Left lung (tissue), 10 donors: ENCODE measurements around the gene NAIF1. TPM values are rescaled to one million over a fixed set of nuclear protein-coding genes. Genes with fewer than 3 reads are reported as not detected.

ENCODE experiments used
- ATAC-seq: fragments of 200-7000 bp; cut with Tn5 transposase; one replicate; pipeline ENCODE4 v1.9.1; 2020; ENCODE audit warnings: moderate library complexity
- DNase-seq, 4 donors: peaks; one replicate each; pipeline ENCODE4 v3.0.0-alpha.2; 2013 to 2020
- H3K27ac ChIP-seq, 2 donors: fragments of 200-600 bp; sonication (generic) in 1 of 2; one replicate each; pipeline versions ENCODE4 v1.5.0 to v1.8.0; 2020 to 2021
- H3K27me3 ChIP-seq, 2 donors: fragments of 200-600 bp; sonication (generic) in 1 of 2; one replicate each; pipeline versions ENCODE4 v1.5.0 to v1.8.0; 2020 to 2021
- H3K36me3 ChIP-seq, 2 donors: fragments of 200-600 bp; sonication (generic) in 1 of 2; one replicate each; pipeline versions ENCODE4 v1.5.0 to v1.8.0; 2020 to 2021
- H3K4me1 ChIP-seq, 2 donors: fragments of 200-600 bp; one replicate each; pipeline ENCODE4 v1.8.0; 2021
- H3K4me3 ChIP-seq, 2 donors: fragments of 200-600 bp; sonication (generic) in 1 of 2; one replicate each; pipeline versions ENCODE4 v1.5.0 to v1.8.0; 2020 to 2021; ENCODE audit warnings: mild to moderate bottlenecking in 1 of 2
- H3K9me3 ChIP-seq, 2 donors: fragments of 200-600 bp; sonication (generic) in 1 of 2; one replicate each; pipeline versions ENCODE4 v1.5.0 to v1.8.0; 2020 to 2021
- intact Hi-C, 2 donors: fragments of 100-400 bp; cut with DNase I; formaldehyde crosslinking; loops; one replicate each; pipeline versions ENCODE4 v1.11.2 to v1.14.2; 2022
- polyA plus RNA-seq, 6 donors: library from polyadenylated mRNA; unstranded; fragments of 120-200 nt; gene quantifications; one replicate each; pipeline ENCODE4 v1.2.1, GENCODE V29; 2013; ENCODE audit not compliant: insufficient read length in 6 of 6
- total RNA-seq, 2 donors: library from RNA; stranded (reverse); fragmentation: NEBNext Ultra II Directional; extraction: Animal tissue kit (Norgen Biotek cat#: 25700); gene quantifications; one replicate each; pipeline ENCODE4 v1.2.1, GENCODE V29; 2021
- TF ChIP-seq, protein P1 (sequence below), 2 donors: fragments of 200-600 bp; sonication (generic) in 1 of 2; IDR thresholded peaks; one replicate each; pipeline versions ENCODE4 v1.5.0 to v1.8.0; 2021; ENCODE audit warnings: antibody characterized with exemption in 2 of 2
- donor health status: DM: no; HTN: yes; CAD: no.
- donor health status: DM: no; HTN: no; CAD: no.

NAIF1 gene
- total and polyA plus RNA-seq, 8 donors, result 7.7 to 11.5 (median 9.4) TPM

DNA sequence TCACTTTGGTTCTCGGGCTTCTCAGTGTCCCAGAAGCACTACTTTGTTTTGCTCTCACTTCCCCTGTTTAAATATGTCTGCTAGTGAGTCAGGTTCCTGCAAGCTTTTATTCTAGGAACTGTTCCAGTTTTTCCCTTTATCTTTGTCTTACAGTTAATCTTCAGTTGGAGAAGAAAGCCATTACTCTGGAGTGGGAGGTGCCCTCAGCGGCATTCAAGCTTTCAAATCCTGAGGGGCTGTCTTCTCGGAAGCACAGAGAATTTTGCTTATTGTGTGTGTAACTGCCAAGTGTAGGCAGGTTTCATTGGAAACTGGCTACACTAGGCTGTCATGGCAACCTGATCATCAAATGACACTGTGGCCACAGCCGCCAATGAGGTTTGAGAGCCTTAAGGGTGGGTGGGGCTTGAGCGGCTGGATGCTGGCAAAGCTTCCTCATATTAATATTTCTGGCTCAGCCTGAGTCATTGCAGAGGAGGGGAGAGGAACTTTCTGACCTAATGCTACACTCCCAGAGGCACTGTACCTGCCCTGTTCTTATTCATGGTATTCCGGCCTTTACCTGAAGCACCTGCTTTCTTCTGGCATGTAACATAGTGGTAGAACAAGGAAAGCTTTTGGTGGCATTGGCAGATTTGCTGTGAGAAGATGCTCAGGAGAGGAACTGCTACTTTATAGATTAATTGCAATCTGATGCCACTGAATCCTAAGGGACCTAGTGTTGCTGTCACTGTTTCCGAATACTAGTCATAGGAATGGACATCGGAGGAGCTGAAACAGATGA, 27.2 kb upstream of the NAIF1 start:
- peak overlapping the region in 1 of 2 donors; percentile 1 for H3K4me3 ChIP-seq

DNA sequence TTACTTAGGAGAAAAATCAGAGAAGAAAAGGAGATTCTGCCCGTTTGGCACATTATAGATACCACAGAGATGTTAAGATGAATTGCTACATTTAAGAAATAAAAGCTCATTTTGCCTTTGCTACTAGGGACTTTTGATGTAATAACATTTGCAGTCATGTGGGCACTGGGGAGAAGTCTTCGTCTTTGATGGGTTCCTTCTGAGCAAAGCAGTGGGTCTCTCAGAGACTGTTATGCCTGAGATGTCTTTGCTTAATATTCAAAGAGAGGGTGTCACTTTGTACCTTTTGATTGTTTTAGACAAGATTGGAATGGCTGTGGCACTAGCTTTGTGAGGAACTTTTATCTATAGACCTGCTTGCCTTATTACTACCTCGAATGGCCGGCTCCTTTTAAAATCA, 25.9 kb upstream of the NAIF1 start:
- TF ChIP-seq, protein P1, sequence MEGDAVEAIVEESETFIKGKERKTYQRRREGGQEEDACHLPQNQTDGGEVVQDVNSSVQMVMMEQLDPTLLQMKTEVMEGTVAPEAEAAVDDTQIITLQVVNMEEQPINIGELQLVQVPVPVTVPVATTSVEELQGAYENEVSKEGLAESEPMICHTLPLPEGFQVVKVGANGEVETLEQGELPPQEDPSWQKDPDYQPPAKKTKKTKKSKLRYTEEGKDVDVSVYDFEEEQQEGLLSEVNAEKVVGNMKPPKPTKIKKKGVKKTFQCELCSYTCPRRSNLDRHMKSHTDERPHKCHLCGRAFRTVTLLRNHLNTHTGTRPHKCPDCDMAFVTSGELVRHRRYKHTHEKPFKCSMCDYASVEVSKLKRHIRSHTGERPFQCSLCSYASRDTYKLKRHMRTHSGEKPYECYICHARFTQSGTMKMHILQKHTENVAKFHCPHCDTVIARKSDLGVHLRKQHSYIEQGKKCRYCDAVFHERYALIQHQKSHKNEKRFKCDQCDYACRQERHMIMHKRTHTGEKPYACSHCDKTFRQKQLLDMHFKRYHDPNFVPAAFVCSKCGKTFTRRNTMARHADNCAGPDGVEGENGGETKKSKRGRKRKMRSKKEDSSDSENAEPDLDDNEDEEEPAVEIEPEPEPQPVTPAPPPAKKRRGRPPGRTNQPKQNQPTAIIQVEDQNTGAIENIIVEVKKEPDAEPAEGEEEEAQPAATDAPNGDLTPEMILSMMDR (IDR thresholded peaks at IDR 0.05), result no peak

More for the DNA sequence above, 27.2 kb upstream of the NAIF1 start:
- intact Hi-C loops, result no loop called here
- no peaks in the 10 kb centered on the region for H3K36me3 ChIP-seq
- no peaks in the 10 kb centered on the region for H3K9me3 ChIP-seq
- TF ChIP-seq, protein P1 (IDR thresholded peaks at IDR 0.05), result no peak
- ATAC-seq (peak; percentile 72), DNase-seq (peak; percentile 88 to 98 (median 94))
- H3K27ac ChIP-seq, result peak overlapping the region; percentile 93 to 95
- H3K4me1 ChIP-seq, result peaks cover 50 to 89% of the 10 kb centered on the region in 2 donors
- H3K27me3 ChIP-seq, result no peaks in the 10 kb centered on the region

GRCh38 chr9:128092199-128092977, 25.3 kb upstream of the NAIF1 start:
- no peaks in the 10 kb centered on the region for H3K27me3 ChIP-seq
- intact Hi-C loops, result no loop called here
- DNase-seq (no peak), ATAC-seq (no peak)
- peaks cover 35 to 83% of the 10 kb centered on the region in 2 donors for H3K4me1 ChIP-seq
- H3K27ac ChIP-seq, result peak overlapping the region; percentile 93 to 95
- H3K36me3 ChIP-seq, result no peaks in the 10 kb centered on the region
- no peak overlapping the region for H3K4me3 ChIP-seq
- no peaks in the 10 kb centered on the region for H3K9me3 ChIP-seq
- TF ChIP-seq, protein P1 (IDR thresholded peaks at IDR 0.05), result no peak

More for the DNA sequence above, 25.9 kb upstream of the NAIF1 start:
- Histone ChIP-seq H3K36me3 (no peaks in the 10 kb centered on the region), H3K27me3 (no peaks in the 10 kb centered on the region), H3K9me3 (no peaks in the 10 kb centered on the region), H3K4me3 (no peak overlapping the region), H3K4me1 (peaks cover 41 to 86% of the 10 kb centered on the region in 2 donors), H3K27ac (peak overlapping the region; percentile 93 to 95)
- intact Hi-C loops, result no loop called here
- DNase-seq (no peak), ATAC-seq (no peak)

GRCh38 chr9:128091571-128091970, 24.5 kb upstream of the NAIF1 start:
- DNase-seq (no peak), ATAC-seq (no peak)
- Histone ChIP-seq H3K36me3 (no peaks in the 10 kb centered on the region), H3K4me1 (peaks cover 31 to 75% of the 10 kb centered on the region in 2 donors), H3K9me3 (no peaks in the 10 kb centered on the region), H3K27ac (peak overlapping the region; percentile 93 to 95), H3K4me3 (no peak overlapping the region), H3K27me3 (no peaks in the 10 kb centered on the region)
- intact Hi-C loops, result no loop called here
- TF ChIP-seq, protein P1 (IDR thresholded peaks at IDR 0.05), result no peak

DNA sequence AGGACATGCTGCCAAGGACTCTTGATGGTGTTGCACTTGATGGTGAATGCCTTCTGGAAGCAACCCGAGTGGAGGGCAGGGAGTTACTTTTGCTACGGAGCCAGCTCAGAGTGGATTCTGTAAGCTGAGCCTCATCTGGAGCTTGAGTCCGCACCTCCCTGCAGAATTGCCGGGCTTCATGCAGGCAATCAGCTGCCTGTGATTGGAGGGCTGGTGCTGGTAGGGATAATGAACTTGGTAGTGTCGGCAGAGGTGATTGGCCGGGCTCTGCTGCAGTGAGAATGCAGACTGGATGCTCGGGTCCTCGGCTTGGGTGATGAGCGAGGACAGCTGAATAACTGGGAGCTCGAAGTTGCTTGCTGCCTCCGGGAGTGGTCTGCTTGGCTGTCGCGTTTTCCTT, 24.0 kb upstream of the NAIF1 start:
- Histone ChIP-seq H3K4me1 (peaks cover 31 to 71% of the 10 kb centered on the region in 2 donors), H3K4me3 (no peak overlapping the region), H3K27ac (peak overlapping the region in 1 of 2 donors; percentile 95), H3K27me3 (no peaks in the 10 kb centered on the region), H3K36me3 (no peaks in the 10 kb centered on the region), H3K9me3 (no peaks in the 10 kb centered on the region)
- TF ChIP-seq, protein P1 (IDR thresholded peaks at IDR 0.05), result no peak
- DNase-seq (peak in 2 of 4 donors; percentile 68 to 78), ATAC-seq (peak; percentile 6)
- intact Hi-C loops, result no loop called here
